Activated CD4-positive, alpha-beta T cell treated with anti-CD3 and anti-CD28 coated beads, Interleukin-2, amount 10 ng/mL, durations not matched to agents 7 days and 5 days (primary cell): Measurements from ENCODE around the gene CERS6. TPM values are rescaled to one million over a fixed set of nuclear protein-coding genes. Genes with fewer than 3 reads are reported as not detected.
"Not testable (repeated sequence)": the region's sequence is repeated elsewhere in the genome, so short reads cannot be mapped to it uniquely, and the experiment has no call there.

ENCODE experiments used
- CTCF ChIA-PET: fragments of 350-600 bp; sonication (Branson Sonifier 250); formaldehyde crosslinking; loops from one replicate; lab custom pipeline; 2021; ENCODE audit warnings: antibody characterized with exemption; lab: Charles Lee
- POLR2A ChIA-PET: fragments of 350-600 bp; sonication (Branson Sonifier 250); formaldehyde crosslinking; loops from one replicate; lab custom pipeline; 2021; ENCODE audit warnings: antibody characterized with exemption; lab: Charles Lee
- DNase-seq: peaks from one replicate; pipeline ENCODE4 v3.0.0-alpha.2; 2020
- H3K27ac Mint-ChIP-seq: one replicate; pipeline ENCODE4 v1.8.0; 2021; ENCODE audit warnings: mild to moderate bottlenecking, moderate library complexity, mixed read lengths
- H3K27me3 Mint-ChIP-seq: one replicate; pipeline ENCODE4 v1.8.0; 2021; ENCODE audit warnings: mixed read lengths
- H3K36me3 Mint-ChIP-seq: one replicate; pipeline ENCODE4 v1.8.0; 2021; ENCODE audit warnings: low read depth, mixed read lengths
- H3K4me1 Mint-ChIP-seq: one replicate; pipeline ENCODE4 v1.8.0; 2021; ENCODE audit warnings: mixed read lengths
- H3K4me3 Mint-ChIP-seq: one replicate; pipeline ENCODE4 v1.8.0; 2021; ENCODE audit warnings: mild to moderate bottlenecking, moderate library complexity, mixed read lengths
- H3K9me3 Mint-ChIP-seq: one replicate; pipeline ENCODE4 v1.8.0; 2021; ENCODE audit warnings: mixed read lengths
- total RNA-seq, 2 experiments: library from RNA; stranded (reverse); gene quantifications; one replicate each; pipeline ENCODE4 v1.2.3, GENCODE V29; 2021

The CERS6 gene
- total RNA-seq, 2 experiments from 2014 or later: 12.1 to 14.9 TPM

GRCh38 chr2:168494190-168494711, 38.2 kb downstream of the CERS6 start:
- peaks cover 52% of the 10 kb centered on the region for H3K4me1 Mint-ChIP-seq
- ChIA-PET POLR2A (no interaction called here), CTCF (interaction anchor here (1.4 kb wide), 1 partner anchor 8 kb away, joined by 4 read pairs; no protein-coding TSS in a partner anchor)
- no peak overlapping the region for H3K4me3 Mint-ChIP-seq
- no peaks in the 10 kb centered on the region for H3K27me3 Mint-ChIP-seq
- H3K9me3 Mint-ChIP-seq: peaks cover 13% of the 10 kb centered on the region
- DNase-seq: no peak
- no peak overlapping the region for H3K27ac Mint-ChIP-seq
- peaks cover 45% of the 10 kb centered on the region for H3K36me3 Mint-ChIP-seq

DNA sequence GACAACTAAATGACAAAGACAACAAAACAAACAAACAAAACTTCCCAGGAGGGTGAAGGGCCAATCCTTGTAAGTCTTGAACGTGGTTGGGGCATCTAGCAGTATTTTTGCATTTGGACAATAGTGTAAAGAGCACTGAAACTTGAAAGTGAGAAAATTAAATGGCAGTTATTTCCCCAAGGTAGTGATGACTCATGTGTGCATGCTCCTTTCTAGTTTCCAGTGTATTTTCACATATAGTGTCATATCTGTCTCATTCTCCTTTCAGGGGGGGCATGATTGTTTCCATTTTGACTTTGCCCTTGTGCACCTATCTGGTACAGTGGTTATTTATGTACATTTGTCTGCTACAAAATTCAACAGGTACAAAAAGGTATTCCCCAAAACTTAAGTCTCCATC, 39.5 kb downstream of the CERS6 start:
- POLR2A ChIA-PET: no interaction called here
- no peak overlapping the region for H3K27ac Mint-ChIP-seq

GRCh38 chr2:168496906-168497305, 40.8 kb downstream of the CERS6 start:
- POLR2A ChIA-PET: no interaction called here
- H3K36me3 Mint-ChIP-seq: peaks cover 52% of the 10 kb centered on the region
- CTCF ChIA-PET: no interaction called here

More for the DNA sequence above, 39.5 kb downstream of the CERS6 start:
- Mint-ChIP-seq H3K27me3 (no peaks in the 10 kb centered on the region), H3K36me3 (peaks cover 46% of the 10 kb centered on the region), H3K9me3 (peaks cover 17% of the 10 kb centered on the region), H3K4me3 (no peak overlapping the region), H3K4me1 (peaks cover 41% of the 10 kb centered on the region)
- DNase-seq: no peak
- CTCF ChIA-PET: interaction anchor here (0.6 kb wide), 1 partner anchor 20 kb away, joined by 3 read pairs; no protein-coding TSS in a partner anchor

DNA sequence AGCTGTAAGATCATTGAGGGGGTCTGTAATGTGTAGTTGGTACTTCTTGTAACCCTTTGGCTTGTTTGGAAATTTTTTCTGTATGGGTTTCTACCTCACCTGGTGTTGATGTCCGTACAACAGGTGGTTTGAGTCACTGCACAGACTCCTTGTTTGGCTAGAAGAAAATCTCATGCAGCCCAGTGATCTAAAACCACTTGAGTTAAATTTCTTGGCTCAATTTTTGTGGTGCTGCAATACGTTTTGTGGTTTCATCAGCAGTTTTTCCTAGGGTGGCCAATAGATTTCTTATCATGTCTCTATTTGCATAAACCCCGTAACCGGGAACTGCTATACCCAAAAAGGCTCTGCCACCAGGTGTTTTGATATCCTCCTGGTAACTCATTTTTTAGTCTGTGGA, 43.4 kb downstream of the CERS6 start:
- no peak overlapping the region for H3K4me3 Mint-ChIP-seq
- CTCF ChIA-PET: no interaction called here
- peaks cover 17% of the 10 kb centered on the region for H3K4me1 Mint-ChIP-seq

More at GRCh38 chr2:168496906-168497305, 40.8 kb downstream of the CERS6 start:
- Mint-ChIP-seq H3K27me3 (no peaks in the 10 kb centered on the region), H3K4me1 (peaks cover 29% of the 10 kb centered on the region), H3K4me3 (no peak overlapping the region), H3K27ac (no peak overlapping the region), H3K9me3 (peaks cover 28% of the 10 kb centered on the region)
- no peak for DNase-seq

DNA sequence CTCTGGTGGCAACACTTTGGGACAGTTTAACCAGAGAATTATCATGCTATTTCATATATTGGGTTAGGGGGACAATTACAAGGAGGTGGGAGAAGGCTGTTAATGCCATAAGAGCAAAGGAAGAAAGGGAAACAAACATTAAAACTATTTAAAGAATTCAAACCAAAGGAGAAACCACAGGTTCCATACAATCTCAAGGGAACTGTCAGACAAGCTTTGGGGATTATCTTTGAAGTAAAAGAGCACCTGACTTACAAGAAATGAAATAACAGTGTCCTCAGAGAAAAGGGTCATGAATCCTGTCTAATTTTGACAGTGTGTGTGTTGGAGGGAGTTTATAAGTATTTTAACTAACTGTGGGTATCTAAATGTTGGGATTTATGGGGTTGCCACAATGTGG, 44.4 kb downstream of the CERS6 start:
- Mint-ChIP-seq H3K27me3 (no peaks in the 10 kb centered on the region), H3K4me1 (peaks cover 9% of the 10 kb centered on the region), H3K27ac (no peak overlapping the region), H3K9me3 (peaks cover 34% of the 10 kb centered on the region), H3K4me3 (no peak overlapping the region), H3K36me3 (peaks cover 47% of the 10 kb centered on the region)
- no peak for DNase-seq
- CTCF ChIA-PET: interaction anchor here (0.6 kb wide), 1 partner anchor 16 kb away, joined by 3 read pairs; no protein-coding TSS in a partner anchor
- POLR2A ChIA-PET: no interaction called here

More for the DNA sequence above, 43.4 kb downstream of the CERS6 start:
- H3K9me3 Mint-ChIP-seq: peaks cover 36% of the 10 kb centered on the region
- H3K36me3 Mint-ChIP-seq: peaks cover 50% of the 10 kb centered on the region
- DNase-seq: no peak
- no peaks in the 10 kb centered on the region for H3K27me3 Mint-ChIP-seq
- POLR2A ChIA-PET: no interaction called here
- H3K27ac Mint-ChIP-seq: no peak overlapping the region

DNA sequence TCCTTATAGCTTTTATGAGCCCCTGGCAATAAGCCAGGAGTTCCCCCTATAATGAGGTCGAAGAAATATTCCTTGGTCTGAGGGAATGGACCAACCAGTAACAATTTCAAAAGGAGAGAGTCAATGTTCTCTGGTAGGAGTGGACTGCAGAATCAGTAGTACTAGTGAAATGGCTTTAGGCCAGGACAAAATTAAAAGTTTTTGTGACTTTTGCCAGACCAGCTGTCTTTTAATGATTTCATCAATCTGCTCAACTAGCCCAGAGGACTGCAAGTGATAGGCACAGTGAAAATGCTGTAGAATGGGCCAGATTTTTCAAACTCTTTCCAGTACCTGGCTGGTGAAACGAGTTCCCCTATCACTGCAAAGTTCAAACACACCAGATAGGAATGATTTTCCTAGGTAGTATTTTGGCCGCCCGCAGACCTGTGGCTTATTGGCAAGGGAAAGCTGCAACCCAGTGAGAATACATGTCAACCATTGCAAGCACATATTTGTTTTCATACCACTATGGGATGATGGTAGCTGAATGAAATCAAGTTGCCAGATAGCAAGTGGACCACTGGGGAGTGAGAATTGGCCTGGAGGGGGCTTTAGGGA, 45.5 kb downstream of the CERS6 start:
- Mint-ChIP-seq H3K36me3 (peaks cover 40% of the 10 kb centered on the region), H3K27me3 (no peaks in the 10 kb centered on the region), H3K9me3 (peaks cover 34% of the 10 kb centered on the region), H3K4me1 (peaks cover 3% of the 10 kb centered on the region), H3K27ac (no peak overlapping the region), H3K4me3 (no peak overlapping the region)
- CTCF ChIA-PET: no interaction called here
- POLR2A ChIA-PET: no interaction called here
- no peak for DNase-seq

GRCh38 chr2:168502852-168503251, 46.8 kb downstream of the CERS6 start:
- DNase-seq, H3K4me3 Mint-ChIP-seq, CTCF ChIA-PET, H3K4me1 Mint-ChIP-seq, H3K27ac Mint-ChIP-seq, POLR2A ChIA-PET, H3K27me3 Mint-ChIP-seq: not testable (repeated sequence)
- Mint-ChIP-seq H3K9me3 (peaks cover 33% of the 10 kb centered on the region), H3K36me3 (peaks cover 30% of the 10 kb centered on the region)

GRCh38 chr2:168503901-168504300, 47.8 kb downstream of the CERS6 start:
- H3K36me3 Mint-ChIP-seq: peaks cover 22% of the 10 kb centered on the region
- CTCF ChIA-PET: interaction anchor here (0.7 to 1.4 kb wide), 3 partner anchors 17 to 61 kb away, joined by 3 to 5 read pairs (median 4); no protein-coding TSS in a partner anchor
- peaks cover 26% of the 10 kb centered on the region for H3K9me3 Mint-ChIP-seq
- no peak for DNase-seq
- H3K27me3 Mint-ChIP-seq: no peaks in the 10 kb centered on the region
- H3K4me1 Mint-ChIP-seq: no peaks in the 10 kb centered on the region
- H3K4me3 Mint-ChIP-seq: no peak overlapping the region
- no peak overlapping the region for H3K27ac Mint-ChIP-seq
- POLR2A ChIA-PET: no interaction called here

GRCh38 chr2:168504323-168504722, 48.3 kb downstream of the CERS6 start:
- POLR2A ChIA-PET: no interaction called here
- CTCF ChIA-PET: interaction anchor here (0.7 to 1.4 kb wide), 3 partner anchors 17 to 62 kb away, joined by 3 to 5 read pairs (median 4); no protein-coding TSS in a partner anchor
- no peak overlapping the region for H3K4me3 Mint-ChIP-seq
- peaks cover 26% of the 10 kb centered on the region for H3K9me3 Mint-ChIP-seq
- DNase-seq: no peak
- H3K4me1 Mint-ChIP-seq: no peaks in the 10 kb centered on the region
- no peaks in the 10 kb centered on the region for H3K27me3 Mint-ChIP-seq
- peaks cover 21% of the 10 kb centered on the region for H3K36me3 Mint-ChIP-seq
- H3K27ac Mint-ChIP-seq: no peak overlapping the region

DNA sequence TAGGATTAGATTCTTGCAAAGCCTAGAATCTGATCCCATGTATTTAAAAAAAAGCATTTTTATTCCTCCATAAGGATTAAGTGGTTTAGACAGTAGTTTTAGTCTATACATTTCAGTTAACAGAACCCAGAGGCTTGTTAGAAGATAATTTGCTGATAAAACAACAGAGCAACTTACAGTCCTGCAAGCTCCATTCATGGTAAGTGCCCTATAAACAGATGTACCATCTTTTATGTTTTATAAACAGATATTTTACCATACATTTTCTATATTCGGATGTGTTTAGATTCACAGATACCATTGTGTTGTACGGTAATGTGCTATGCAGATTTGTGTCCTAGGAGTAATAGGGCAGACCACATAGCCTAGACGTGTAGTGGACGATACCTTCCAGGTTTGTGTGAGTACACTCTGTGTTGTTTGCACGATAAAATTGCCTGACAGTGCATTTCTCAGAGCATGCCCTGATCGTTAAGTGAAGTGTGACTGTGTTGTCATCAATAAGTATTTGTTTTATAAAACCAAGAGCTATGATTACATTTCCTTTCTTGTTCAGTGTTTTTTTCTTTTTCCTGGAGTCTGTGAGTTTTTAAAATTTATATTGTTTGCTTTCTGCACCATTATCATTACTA, 54.2 kb downstream of the CERS6 start:
- H3K4me3 Mint-ChIP-seq: no peak overlapping the region
- H3K27me3 Mint-ChIP-seq: no peaks in the 10 kb centered on the region
- DNase-seq: no peak
- no peak overlapping the region for H3K27ac Mint-ChIP-seq
- peaks cover 8% of the 10 kb centered on the region for H3K9me3 Mint-ChIP-seq
- ChIA-PET POLR2A (no interaction called here), CTCF (no interaction called here)
- H3K36me3 Mint-ChIP-seq: peaks cover 9% of the 10 kb centered on the region
- H3K4me1 Mint-ChIP-seq: peaks cover 5% of the 10 kb centered on the region

DNA sequence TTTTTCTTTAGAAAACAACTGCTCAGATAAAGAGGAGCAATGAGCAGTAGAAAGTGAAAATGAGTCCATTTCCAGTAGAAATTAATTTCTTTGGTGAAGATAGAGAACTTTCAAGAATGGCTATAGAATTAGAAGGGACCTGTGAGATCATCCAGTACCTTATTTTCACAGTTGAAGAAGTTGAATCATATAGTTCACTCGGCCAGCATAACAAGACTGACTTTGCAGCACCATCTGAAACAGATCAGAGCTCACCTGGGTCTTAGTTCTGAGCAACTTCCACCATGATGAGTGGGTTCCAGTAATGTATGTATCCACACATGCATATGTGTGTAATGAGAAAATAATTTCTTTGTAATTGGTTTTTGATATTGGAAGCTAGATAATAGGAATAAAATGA, 58.6 kb downstream of the CERS6 start:
- no peak for DNase-seq
- H3K27ac Mint-ChIP-seq: no peak overlapping the region
- no peaks in the 10 kb centered on the region for H3K27me3 Mint-ChIP-seq
- H3K9me3 Mint-ChIP-seq: peaks cover 11% of the 10 kb centered on the region
- H3K4me1 Mint-ChIP-seq: peaks cover 5% of the 10 kb centered on the region
- H3K4me3 Mint-ChIP-seq: no peak overlapping the region
- ChIA-PET POLR2A (no interaction called here), CTCF (no interaction called here)
- peaks cover 7% of the 10 kb centered on the region for H3K36me3 Mint-ChIP-seq

DNA sequence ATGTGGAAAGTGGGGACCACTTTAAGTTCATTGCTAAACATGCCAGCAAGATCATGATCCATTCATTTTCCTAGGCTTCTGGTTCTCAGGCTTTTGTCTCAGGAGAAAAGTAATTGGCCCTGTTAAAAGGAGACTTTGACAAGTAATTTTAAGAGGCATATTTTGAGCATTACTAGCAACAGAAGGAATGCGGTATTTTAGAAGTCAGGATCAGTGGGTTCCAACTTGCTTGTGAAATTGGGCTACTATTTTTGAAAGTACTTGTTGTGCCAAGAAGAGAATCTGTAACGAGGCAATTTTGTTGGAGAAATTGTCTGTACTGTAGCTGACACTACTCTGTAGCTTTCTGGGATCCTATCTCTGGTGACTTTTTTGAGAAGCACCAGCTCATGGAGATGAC, 59.4 kb downstream of the CERS6 start:
- POLR2A ChIA-PET: no interaction called here
- Mint-ChIP-seq H3K27ac (no peak overlapping the region), H3K4me1 (peaks cover 5% of the 10 kb centered on the region), H3K27me3 (no peaks in the 10 kb centered on the region), H3K36me3 (peaks cover 10% of the 10 kb centered on the region), H3K4me3 (no peak overlapping the region), H3K9me3 (peaks cover 11% of the 10 kb centered on the region)
- DNase-seq: no peak
- CTCF ChIA-PET: interaction anchor here (0.5 to 0.7 kb wide), 2 partner anchors 14 to 516 kb away, joined by 4 to 5 read pairs; no protein-coding TSS in a partner anchor

GRCh38 chr2:168517816-168518215, 61.7 kb downstream of the CERS6 start:
- Mint-ChIP-seq H3K27me3 (no peaks in the 10 kb centered on the region), H3K4me3 (no peak overlapping the region), H3K36me3 (peaks cover 7% of the 10 kb centered on the region), H3K4me1 (no peaks in the 10 kb centered on the region), H3K9me3 (peaks cover 8% of the 10 kb centered on the region), H3K27ac (no peak overlapping the region)
- DNase-seq: no peak
- POLR2A ChIA-PET: no interaction called here
- CTCF ChIA-PET: interaction anchor here (1.1 kb wide), 1 partner anchor 42 kb away, joined by 3 read pairs; no protein-coding TSS in a partner anchor
